ENCODE results near the gene STXBP4. TPM values are rescaled to one million over a fixed set of nuclear protein-coding genes. Genes with fewer than 3 reads are reported as not detected.

STXBP4 gene
- total and polyA plus RNA-seq, 2 donors (not counting 3 experiments of a cell fraction or from before 2014, with no cell fraction given): 1.9 to 12.9 TPM

- H3K79me2 ChIP-seq (ENCODE audit: control insufficient read depth, insufficient read depth, low read length): no peaks in the 10 kb centered on the region
- H3K4me1 ChIP-seq (ENCODE audit: control insufficient read depth, extremely low read depth, insufficient read depth, low read length): no peaks in the 10 kb centered on the region
- H3K9me1 ChIP-seq (replicated peaks; ENCODE audit: control insufficient read depth, extremely low read depth, insufficient read depth, low read length): no peaks in the 10 kb centered on the region
- no peaks in the 10 kb centered on the region for H3K9me3 ChIP-seq (replicated peaks; ENCODE audit: control insufficient read depth, insufficient read depth, low read length)
- no peak overlapping the region for H3K4me3 ChIP-seq (replicated peaks in 1 of 3; ENCODE audit: insufficient read depth in 1 of 3, low read depth in 1 of 3, low read length in 3 of 3)
- no peaks in the 10 kb centered on the region for H3K36me3 ChIP-seq (ENCODE audit: control insufficient read depth in 2 of 2, extremely low read depth in 1 of 2, insufficient read depth in 2 of 2, low read length in 2 of 2)
- no peak for TF ChIP-seq MAX (IDR thresholded peaks at IDR 0.05; ENCODE audit: insufficient read depth, insufficient read length)
- no peak for TF ChIP-seq GATA2 (IDR thresholded peaks at IDR 0.05; ENCODE audit: insufficient read depth, insufficient read length, low read depth, low read length)
- no peak for TF ChIP-seq POLR2A (IDR thresholded peaks at IDR 0.05; ENCODE audit: low read depth, low read length)
- TF ChIP-seq MYC (IDR thresholded peaks at IDR 0.05; ENCODE audit: low read depth, low read length): no peak
- TF ChIP-seq JUN (IDR thresholded peaks at IDR 0.05; ENCODE audit: borderline replicate concordance, insufficient read depth, insufficient read length, low read depth): no peak
- no peak for TF ChIP-seq POLR2AphosphoS5 (IDR thresholded peaks at IDR 0.05; ENCODE audit: insufficient read depth, low read depth, low read length)
- TF ChIP-seq CTCF (IDR thresholded peaks at IDR 0.05; ENCODE audit: extremely low read depth in 1 of 2, insufficient read depth in 1 of 2, low read depth in 1 of 2, low read length in 2 of 2): no peak
- TF ChIP-seq EZH2 (IDR thresholded peaks at IDR 0.05; ENCODE audit: borderline replicate concordance, low read depth, low read length, severe bottlenecking): no peak
- TF ChIP-seq FOS (IDR thresholded peaks at IDR 0.05; ENCODE audit: borderline replicate concordance, insufficient read depth, low read length): no peak
- H3K27ac ChIP-seq (ENCODE audit: insufficient read depth, low read depth, low read length): no peak overlapping the region
- ChIA-PET POLR2A (no interaction called here), CTCF (no interaction called here)
- FAIRE-seq (no peak), DNase-seq (ENCODE audit: low read depth, low spot score) (no peak)
- no peak overlapping the region for H3K4me2 ChIP-seq (ENCODE audit: insufficient read depth, low read length)
- H4K20me1 ChIP-seq (replicated peaks; ENCODE audit: control insufficient read depth, extremely low read depth, insufficient read depth, low read length): no peaks in the 10 kb centered on the region
- peaks cover 3 to 5% of the 10 kb centered on the region in 2 experiments for H3K27me3 ChIP-seq (ENCODE audit: control insufficient read depth in 2 of 2, insufficient read depth in 2 of 2, low read length in 2 of 2)
- no peak overlapping the region for H3K9ac ChIP-seq (replicated peaks; ENCODE audit: extremely low read depth, insufficient read depth, low read length)
- no TSS peak for BruUV-seq (replicated peaks)
- intact Hi-C loops (cut with micrococcal nuclease) (no loop called here), dilution Hi-C loops (cut with MboI; ENCODE audit: extremely low pct_ligation_motif_present, low sequenced_read_pairs) (no loop called here)
- H2AFZ ChIP-seq (ENCODE audit: low read depth, low read length): no peak overlapping the region
Observed at GRCh38 chr17:55215711-55216110, 247.1 kb downstream of the STXBP4 start.
